Stimulated activated CD8-positive, alpha-beta memory T cell treated with anti-CD3 and anti-CD28 coated beads, Interleukin-15, amount 100 ng/mL, for 4 hours (primary cell): ENCODE measurements around the gene KCNIP4.
"Not testable (repeated sequence)": the region's sequence is repeated elsewhere in the genome, so short reads cannot be mapped to it uniquely, and the experiment has no call there.

Experiments used
- DNase-seq, 2 donors: peaks; one replicate each; pipeline ENCODE4 v3.0.0-alpha.2; 2020; ENCODE audit warnings: low read depth in 2 of 2

The KCNIP4 gene

DNA sequence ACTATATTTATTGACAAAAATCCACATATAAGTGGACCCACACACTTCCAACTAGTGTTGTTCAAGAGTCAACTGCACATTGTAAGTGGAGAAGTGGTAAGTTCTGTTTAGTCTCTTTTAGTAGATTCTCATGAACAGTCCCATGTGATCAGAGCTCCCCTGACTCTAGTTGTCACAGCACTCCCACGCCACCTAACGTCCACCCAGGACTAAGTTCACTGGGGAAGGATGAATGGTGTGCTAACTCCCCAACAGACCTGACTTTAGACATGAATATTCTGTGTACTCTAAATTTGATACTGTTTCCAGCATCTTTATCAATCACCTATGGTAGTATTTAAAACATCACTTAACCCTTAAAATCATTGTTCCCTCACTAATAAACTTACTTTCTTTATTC is 1188.5 kb downstream of the KCNIP4 start:
- no peak for DNase-seq

DNA sequence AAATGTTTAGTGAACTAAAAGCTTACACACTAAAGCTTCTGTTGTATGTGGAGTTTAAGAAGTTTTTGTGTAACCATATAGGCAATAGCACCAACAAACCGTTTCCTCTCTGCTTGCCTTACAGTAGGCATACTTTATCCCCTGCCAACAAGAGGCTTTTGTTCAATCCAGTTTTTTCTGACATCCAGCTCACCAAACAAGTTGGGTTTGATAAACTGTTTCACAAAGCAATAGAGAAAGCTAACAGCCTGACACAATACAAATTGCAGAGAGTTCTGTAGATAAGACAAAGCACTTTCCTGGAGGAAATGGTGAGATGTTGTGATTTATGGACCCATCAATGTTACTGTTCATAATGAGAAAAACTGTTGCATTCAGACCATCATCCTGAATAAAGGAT is 1194.5 kb downstream of the KCNIP4 start:
- no peak for DNase-seq

DNA sequence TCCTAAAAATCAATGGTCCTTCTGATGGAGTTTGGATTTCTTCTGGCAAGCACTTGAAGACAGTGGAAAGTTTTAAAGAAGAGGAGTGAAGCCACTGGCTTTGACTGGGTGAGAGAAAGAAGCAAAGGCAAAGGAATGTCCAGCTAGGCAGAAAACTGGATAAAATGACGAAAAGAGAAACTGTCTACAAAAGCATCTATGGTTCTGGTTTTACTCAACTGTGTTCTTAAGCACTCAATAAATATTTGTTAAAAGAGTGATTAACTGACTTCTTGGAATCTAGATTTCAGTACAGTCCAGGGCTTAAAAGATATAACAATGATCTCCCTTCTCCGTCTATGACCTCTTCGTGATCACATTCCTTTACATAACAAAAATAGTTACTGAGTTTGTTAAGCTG is 1195.9 kb downstream of the KCNIP4 start:
- no peak for DNase-seq

DNA sequence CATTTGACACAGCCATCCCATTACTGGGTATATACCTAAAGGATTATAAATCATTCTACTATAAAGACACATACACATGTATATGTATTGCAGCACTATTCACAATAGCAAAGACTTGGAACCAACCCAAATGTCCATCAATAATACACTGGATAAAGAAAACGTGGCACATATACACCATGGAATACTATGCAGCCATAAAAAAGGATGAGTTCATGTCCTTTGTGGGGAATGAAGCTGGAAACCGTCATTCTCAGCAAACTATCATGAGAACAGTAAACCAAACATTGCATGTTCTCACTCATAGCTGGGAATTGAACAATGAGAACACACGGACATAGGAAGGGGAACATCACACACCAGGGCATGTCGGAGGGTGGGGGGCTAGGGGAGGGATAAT is 1202.6 kb downstream of the KCNIP4 start:
- not testable (repeated sequence) for DNase-seq

DNA sequence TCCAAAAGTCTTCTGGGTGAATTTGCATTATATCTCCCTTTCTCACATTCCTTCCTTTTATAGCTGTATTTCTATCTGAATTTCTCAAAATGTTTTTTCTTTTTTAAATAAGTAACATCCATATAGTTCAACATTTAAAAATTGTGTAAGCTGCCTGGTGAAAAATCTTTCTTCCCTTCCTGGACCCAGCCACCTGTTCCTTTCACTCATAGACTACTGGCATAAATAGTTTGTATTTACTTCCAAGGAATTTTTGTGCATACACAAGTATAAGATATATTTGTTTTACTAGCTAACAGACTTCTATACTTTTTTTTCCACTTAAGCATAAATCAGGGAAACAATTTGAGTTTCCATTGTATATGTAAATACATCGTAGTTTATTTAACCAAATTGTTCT is 1212.6 kb downstream of the KCNIP4 start:
- DNase-seq = no peak

DNA sequence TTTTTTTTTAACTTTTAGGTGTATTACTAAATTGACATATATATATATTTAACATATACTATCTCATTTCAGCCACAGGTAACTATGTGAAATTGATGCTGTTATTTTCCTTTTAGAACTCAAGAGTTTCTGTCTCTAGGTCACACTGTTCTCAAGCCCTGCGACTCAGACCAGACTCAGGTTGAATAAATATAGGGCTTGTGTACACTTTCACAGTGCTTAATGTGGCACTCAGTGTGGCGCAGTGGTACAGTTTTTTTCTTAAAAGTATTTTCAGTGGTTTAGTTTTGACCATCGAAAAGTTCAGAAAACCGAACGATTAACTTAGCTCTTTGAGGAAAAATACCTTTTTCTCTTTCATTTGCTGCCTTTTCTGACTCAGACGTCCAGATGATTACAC is 1223.7 kb downstream of the KCNIP4 start:
- no peak for DNase-seq

DNA sequence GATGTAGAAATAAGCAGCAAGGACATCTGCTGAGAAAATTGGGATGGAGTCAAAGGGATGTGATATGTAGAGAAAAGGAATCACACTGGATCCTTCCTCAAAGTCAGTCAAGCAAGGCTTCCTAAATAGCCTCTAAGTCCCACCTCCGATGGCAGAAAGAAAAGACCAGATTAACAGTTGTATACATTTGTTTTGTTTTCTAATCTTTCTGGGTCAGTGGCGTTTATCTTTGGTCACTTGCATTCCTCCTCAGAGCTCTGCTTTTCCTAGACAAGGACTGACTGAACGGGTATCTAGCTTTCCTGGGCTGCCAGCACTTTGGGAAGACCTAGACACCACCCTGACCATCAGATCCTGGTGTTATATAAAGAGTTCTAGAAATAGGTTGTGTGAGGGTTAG is 1225.1 kb downstream of the KCNIP4 start:
- DNase-seq = no peak

DNA sequence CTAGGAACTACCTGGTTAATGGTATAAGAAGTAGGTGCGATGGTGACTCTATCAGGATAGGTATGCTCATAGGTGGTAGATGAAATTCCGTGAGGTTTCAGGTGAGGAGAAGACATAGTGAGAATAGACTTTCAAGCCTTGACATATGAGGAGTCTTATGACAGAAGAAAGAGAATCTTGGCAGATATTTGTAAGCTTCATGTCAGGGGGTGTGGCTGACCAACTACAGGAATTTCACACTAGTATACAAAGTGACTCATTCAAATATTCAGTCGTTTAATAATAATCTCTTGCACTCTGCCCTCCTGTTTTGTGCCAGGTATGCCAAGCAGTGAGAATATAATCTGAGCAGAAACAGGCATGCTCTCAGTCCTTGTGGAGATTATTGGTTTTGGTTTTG is 1225.6 kb downstream of the KCNIP4 start:
- DNase-seq = no peak

DNA sequence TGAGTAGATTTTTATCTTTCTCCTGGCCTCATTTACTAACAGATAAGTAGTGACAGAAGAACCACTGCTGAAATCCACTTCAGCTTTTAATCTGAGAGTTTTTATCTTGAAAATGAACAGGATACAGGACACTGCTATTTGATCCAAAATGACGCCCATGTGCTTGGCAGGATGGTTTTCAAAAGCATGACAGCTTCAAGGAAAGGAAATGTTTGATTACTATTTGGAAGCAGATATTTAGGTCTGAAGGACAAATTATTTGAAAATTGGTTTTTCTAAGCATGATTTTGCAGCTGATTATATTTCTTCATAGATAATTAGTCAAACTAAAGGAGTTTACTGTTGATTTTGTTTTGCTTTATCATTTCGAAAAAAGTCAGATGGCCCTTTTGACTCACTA is 1237.2 kb downstream of the KCNIP4 start:
- no peak for DNase-seq

DNA sequence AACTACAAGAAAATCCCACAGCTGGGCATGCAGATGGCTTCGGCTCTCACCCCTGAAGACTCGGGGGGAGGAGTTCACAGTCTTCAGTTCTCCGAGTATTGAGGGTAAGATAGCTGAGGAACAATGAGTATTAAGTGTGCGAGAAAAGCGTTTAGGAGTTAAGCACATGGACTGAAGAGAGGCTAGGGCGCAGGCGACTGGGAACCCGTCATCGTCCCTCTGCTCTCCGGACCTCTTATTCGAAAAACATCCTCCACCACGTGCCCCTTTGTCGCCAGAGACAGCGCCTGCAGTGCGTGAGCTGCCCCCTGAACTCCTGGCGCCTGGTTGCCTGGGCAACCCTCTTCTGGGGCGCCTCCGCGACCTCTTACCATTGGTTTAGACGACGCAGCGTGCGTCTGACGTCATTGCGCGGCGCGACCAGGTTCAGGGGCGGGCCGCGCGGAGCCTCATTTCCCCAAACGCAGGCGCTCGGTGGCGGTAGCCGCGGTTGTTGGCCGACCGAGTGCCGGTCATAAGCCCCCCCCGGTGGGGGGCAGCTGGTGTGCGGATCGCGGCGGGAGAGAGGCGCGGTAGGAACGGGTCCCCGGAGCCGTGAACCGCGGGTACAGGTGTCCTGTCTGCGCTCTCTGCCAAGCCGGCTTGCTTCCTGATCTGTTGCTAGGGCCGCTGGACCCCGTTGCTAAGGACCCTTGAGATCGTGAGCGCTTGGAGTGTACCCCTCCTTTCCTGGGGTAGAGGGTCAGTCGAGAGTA is 1248.4 kb downstream of the KCNIP4 start, which contains the start of gene PACRGL:
TSS of gene PACRGL (plus strand) at position 452 of the 755 bp plus-strand sequence. CDS start 4,024 bp downstream, outside the sequence.
- peak; percentile 84 to 87 for DNase-seq

DNA sequence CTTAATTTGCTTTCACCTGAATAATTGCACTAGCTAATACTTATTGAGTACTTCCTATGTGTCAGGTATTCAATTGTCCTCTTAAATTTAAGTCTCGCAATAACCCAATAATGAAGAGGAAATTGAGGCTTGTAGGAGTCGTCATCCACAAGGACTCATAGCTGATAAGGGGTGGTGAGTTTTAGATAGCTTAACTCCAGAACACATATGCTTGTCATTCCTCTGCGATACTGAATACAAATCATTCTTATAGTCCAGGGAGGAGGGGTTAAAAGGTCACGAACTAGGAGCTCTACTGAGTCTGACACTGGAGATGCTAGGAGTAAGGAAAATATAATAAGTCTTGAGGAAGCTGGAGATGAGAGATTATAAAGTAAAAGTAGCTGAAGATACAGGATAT is 1249.8 kb downstream of the KCNIP4 start:
- no peak for DNase-seq

DNA sequence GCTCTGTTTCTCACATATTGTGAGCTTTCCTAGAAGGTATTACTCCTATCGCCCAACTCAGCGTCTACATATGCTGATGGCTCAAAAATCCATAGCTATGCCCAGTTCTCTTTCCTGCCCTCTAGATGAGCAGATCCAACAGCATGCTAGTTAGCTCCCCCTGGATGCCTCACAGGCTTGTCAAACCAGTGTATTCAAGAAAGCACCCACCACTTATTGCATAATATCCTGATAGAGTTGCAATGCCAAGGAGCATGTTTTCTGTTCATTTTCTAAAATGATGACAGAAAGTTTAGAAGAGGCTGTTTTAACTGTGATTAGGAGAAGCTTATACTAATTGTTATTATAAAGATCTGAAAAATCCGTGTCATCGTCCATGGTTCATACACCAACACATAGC is 1250.2 kb downstream of the KCNIP4 start:
- DNase-seq = no peak

DNA sequence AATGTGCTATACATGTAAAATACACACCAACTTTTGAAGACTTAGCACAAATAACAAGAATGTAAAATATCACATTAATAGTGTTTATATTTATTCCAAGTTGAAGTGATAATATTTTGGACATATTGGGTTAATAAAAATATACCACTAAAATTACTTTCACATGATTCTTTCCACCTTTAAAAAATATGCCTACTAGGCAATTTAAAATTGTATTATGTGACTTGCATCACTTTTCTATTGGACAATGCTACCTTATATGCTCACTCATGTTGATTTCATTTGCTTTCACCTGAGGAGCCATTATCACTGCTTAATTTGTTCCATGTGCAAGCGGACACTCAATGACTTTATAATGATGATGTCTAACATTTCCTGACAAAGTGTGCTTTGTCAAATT is 1251.8 kb downstream of the KCNIP4 start:
- DNase-seq = no peak

DNA sequence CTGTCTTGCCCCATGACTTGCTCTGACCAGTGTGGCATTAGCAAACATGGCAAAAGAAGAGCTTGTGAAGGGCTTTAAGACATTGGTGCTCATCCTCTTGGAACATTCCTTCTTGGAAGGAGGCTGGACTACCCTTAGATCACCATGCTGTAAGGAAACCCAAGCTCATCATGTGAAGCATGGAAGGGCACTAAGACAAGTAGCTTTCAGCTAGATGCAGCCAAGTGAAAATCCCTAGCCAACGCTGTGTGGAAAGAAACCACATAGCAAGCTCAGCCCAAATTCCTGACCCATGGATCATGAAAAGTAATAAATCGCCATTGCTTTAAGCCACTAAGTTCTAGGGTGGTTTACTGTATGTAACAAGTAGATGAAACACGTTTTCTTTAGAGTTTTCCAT is 1260.7 kb downstream of the KCNIP4 start:
- DNase-seq = no peak

DNA sequence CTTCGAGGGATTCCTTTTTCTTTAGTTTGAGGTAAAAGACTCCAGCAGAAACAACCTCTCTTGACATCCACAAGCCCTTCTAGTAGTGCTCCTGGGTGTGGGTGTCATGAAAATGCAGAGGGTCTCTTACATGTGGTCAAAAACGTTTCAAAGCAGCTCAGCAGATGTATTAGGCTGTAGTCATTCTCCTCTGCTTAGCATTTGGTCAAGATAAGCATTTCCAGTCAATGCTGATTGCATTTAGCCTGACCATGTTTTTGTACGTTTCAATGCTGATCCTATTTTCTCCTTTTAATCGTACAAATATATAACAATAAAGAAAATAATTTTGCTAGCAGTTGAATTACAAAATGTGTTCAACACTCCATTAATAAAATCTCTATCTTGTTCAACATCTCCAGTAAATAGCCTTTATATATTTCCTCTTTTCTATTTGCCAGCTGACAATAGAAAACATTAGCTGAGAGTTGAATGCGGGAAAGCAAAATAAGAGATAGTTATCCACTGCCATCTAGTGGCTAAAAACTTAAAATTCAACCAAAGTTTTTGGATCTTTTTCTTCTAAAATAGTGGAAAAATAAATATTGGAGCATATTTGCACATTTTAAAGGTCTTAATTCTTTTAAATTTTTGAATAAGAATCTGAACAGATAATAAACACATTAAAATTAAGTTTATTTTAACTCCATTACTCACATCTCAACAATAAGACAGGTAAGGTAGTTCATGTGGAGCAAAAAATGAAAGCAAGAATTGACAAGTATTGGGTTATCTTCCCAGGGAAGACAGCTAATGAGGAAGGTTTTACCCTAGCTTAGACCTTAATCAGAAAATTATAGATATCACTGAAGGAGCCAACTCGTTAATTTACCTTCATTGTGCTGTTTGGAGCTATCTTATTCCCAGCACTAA is 1263.5 kb downstream of the KCNIP4 start:
- no peak for DNase-seq

DNA sequence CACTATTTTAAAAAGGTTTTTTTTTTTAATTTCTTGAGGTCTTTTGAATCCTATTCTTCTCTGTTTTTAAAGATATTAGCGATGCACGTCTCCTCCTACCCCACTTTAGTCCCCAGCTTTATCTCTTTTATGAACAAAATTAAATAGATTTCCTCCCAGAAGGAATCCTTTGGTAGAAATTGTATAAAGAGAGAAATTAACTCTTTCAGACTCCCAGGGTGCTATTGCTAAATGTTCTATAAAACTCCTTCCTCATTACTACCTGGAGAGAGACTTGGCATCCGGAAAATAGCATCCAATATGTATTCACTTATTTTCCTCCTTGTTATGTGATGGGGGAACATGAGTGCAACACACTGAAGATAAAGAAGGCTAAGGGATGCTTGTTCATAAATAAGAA is 1264.8 kb downstream of the KCNIP4 start:
- DNase-seq = no peak

DNA sequence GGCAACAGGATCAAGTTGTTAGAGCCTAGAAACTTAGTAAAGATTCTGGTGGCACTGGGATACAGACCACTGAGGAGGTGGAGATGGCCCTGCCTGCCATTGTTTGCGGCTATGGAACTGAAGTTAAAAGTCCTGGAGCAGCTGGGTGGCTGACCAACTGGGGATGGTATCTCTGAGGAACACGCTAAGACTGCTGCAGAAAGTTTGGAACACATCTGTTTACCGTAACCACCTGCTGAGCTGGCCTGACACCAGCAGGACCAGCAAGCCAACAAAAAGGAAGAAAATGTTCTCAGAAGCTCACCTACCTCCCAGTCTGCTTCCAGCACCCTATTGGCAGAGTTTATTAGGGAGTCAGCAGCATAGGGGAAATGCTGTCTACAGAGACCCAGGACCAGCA is 1265.7 kb downstream of the KCNIP4 start:
- no peak for DNase-seq

DNA sequence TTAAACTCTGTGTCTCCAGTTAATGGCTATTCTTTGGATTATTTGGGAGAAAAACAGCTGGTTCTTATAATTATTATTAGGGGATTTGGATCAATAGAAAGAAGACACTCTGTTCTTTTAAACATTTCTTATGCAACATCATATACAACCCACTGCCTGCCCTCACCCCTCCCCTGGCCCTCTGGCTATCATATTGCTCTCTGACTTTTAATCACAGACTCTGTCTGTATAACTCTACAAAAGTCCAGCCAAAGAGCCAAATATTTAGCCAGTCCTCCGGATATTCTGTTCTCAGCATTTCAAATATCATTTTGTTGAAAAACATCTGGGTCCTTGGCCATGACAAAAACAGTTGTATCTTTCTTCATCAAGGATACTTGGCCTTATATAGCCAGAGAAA is 1267.3 kb downstream of the KCNIP4 start:
- no peak for DNase-seq

DNA sequence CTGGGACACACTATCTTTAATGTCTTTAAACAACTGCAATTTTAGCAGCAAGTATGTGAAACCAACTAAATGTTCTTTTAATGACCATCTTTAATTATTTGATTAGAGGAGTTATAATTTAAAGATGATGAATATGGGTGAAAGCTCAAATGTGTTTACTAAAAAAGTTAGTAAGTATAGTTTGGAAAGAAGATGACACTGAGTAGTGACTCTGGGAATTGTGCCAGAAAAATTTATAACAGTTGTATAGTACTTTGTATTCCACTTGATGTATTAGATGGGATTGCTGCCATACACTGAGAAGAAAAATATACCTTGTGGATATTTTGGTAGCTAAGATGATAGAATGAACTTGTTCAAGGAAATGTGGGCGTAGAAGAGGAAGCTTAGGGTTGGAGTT is 1267.8 kb downstream of the KCNIP4 start:
- no peak for DNase-seq

DNA sequence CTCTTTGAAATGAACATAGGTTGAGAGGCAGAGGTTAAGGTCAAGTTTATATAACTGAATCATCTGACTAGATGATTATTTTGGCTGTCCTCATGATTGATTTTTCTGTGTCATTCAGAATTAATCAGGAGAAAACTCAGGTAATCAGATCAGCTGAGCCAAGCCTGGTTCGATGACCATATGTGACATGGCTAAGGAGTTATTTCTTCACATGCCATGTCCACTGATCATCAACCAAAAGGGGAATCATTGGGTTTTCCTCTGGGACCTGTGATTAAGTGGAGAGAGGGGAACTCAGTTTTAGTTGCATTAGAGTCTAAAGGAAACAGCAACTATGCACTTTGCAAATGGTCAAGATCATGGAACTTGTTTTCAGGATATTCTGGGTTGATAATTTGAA is 1268.6 kb downstream of the KCNIP4 start:
- DNase-seq = no peak
